ENCODE measurements around the gene MANF. TPM values are rescaled to one million over a fixed set of nuclear protein-coding genes. Genes with fewer than 3 reads are reported as not detected.

Gene MANF
- total RNA-seq, 5 donors from 2014 or later (not counting 1 experiment from before 2014, with no cell fraction given), result 36.4 to 71.9 (median 56.7) TPM

- POLR2A ChIA-PET, result no interaction called here
- peak overlapping the region; percentile 74 to 81 (median 75) for H3K4me3 Mint-ChIP-seq
- peaks cover 32% of the 10 kb centered on the region for H3K36me3 Mint-ChIP-seq
- peak overlapping the region; percentile 75 for H3K27ac ChIP-seq (ENCODE audit: low read length)
- H3K27me3 Mint-ChIP-seq, result no peaks in the 10 kb centered on the region
- ATAC-seq (replicated peaks in 1 of 4) (peak; percentile 22 to 34 (median 28)), DNase-seq (peak; percentile 18 to 77 (median 49))
- no peaks in the 10 kb centered on the region for H3K27me3 ChIP-seq (replicated peaks in 1 of 2; ENCODE audit: control insufficient read depth in 2 of 2, extremely low read depth in 1 of 2, insufficient read depth in 2 of 2, low read length in 1 of 2)
- H3K27ac Mint-ChIP-seq, result peak overlapping the region; percentile 82 to 83
- 4% methylated on average over 114 of the region's 115 CpGs for WGBS (ENCODE audit: insufficient coverage)
- H3K4me3 ChIP-seq (ENCODE audit: control insufficient read depth in 1 of 2, extremely low read depth in 1 of 2, low read length in 1 of 2), result peak overlapping the region; percentile 53 to 59
- H3K9me3 Mint-ChIP-seq, result no peaks in the 10 kb centered on the region
- peaks cover 55 to 77% (median 74%) of the 10 kb centered on the region in 3 donors for H3K4me1 Mint-ChIP-seq
- no peaks in the 10 kb centered on the region for H3K9me3 ChIP-seq
- peaks cover 16 to 72% of the 10 kb centered on the region in 2 experiments for H3K4me1 ChIP-seq (ENCODE audit: control insufficient read depth in 1 of 2, extremely low read depth in 1 of 2, insufficient read depth in 2 of 2, low read length in 2 of 2)
- peaks cover 8 to 70% of the 10 kb centered on the region in 2 donors for H3K36me3 ChIP-seq (ENCODE audit: control insufficient read depth in 2 of 2, extremely low read depth in 1 of 2, insufficient read depth in 1 of 2, low read length in 1 of 2)
- CTCF ChIA-PET, result interaction anchor here in 1 of 2 donors (0.8 kb wide), 1 partner anchor 955 kb away, joined by 3 read pairs; no protein-coding TSS in a partner anchor
Observed at GRCh38 chr3:51391566-51392354, 6.7 kb downstream of the MANF start.

- DNase-seq, result no peak
- Mint-ChIP-seq H3K4me3 (peak overlapping the region; percentile 74 to 81 (median 75)), H3K27ac (peak overlapping the region; percentile 52 to 73), H3K27me3 (no peaks in the 10 kb centered on the region), H3K4me1 (peaks cover 54 to 79% (median 72%) of the 10 kb centered on the region in 3 donors), H3K36me3 (peaks cover 30% of the 10 kb centered on the region), H3K9me3 (no peaks in the 10 kb centered on the region)
- no peaks in the 10 kb centered on the region for H3K27me3 ChIP-seq (replicated peaks in 1 of 2; ENCODE audit: control insufficient read depth in 2 of 2, extremely low read depth in 1 of 2, insufficient read depth in 2 of 2, low read length in 1 of 2)
- POLR2A ChIA-PET, result no interaction called here
- H3K36me3 ChIP-seq (ENCODE audit: control insufficient read depth in 2 of 2, extremely low read depth in 1 of 2, insufficient read depth in 1 of 2, low read length in 1 of 2), result peaks cover 14 to 75% of the 10 kb centered on the region in 2 donors
- peak overlapping the region; percentile 18 to 45 for H3K4me3 ChIP-seq (ENCODE audit: control insufficient read depth in 1 of 2, extremely low read depth in 1 of 2, low read length in 1 of 2)
- WGBS (ENCODE audit: insufficient coverage), result 95% methylated on average over 29 of the region's 42 CpGs
- ATAC-seq (replicated peaks in 1 of 4), result no peak
- CTCF ChIA-PET, result interaction anchor here (0.5 to 0.8 kb wide), 2 partner anchors 60 to 955 kb away, joined by 3 read pairs; no protein-coding TSS in a partner anchor
- peaks cover 16 to 64% of the 10 kb centered on the region in 2 experiments for H3K4me1 ChIP-seq (ENCODE audit: control insufficient read depth in 1 of 2, extremely low read depth in 1 of 2, insufficient read depth in 2 of 2, low read length in 2 of 2)
- H3K27ac ChIP-seq (ENCODE audit: low read length), result peak overlapping the region; percentile 56
- no peaks in the 10 kb centered on the region for H3K9me3 ChIP-seq
Observed at GRCh38 chr3:51392355-51393133, 7.5 kb downstream of the MANF start.

DNA sequence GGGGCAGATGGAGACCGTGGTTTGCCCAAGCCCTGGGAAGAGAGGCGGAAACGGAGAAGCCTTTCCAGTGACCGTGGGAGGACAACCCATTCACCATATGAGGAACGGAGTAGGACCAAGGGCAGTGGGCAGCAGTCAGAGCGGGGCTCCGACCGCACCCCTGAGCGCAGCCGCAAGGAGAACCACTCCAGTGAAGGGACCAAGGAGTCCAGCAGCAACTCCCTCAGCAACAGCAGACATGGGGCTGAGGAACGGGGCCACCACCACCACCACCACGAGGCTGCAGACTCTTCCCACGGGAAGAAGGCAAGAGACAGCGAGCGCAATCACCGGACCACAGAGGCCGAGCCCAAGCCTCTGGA lies 8.0 kb downstream of the MANF start:
- DNase-seq, result no peak
- ATAC-seq (replicated peaks in 1 of 4), result no peak
- peaks cover 14 to 78% of the 10 kb centered on the region in 2 donors for H3K36me3 ChIP-seq (ENCODE audit: control insufficient read depth in 2 of 2, extremely low read depth in 1 of 2, insufficient read depth in 1 of 2, low read length in 1 of 2)
- H3K4me1 ChIP-seq (ENCODE audit: control insufficient read depth in 1 of 2, extremely low read depth in 1 of 2, insufficient read depth in 2 of 2, low read length in 2 of 2), result peaks cover 14 to 63% of the 10 kb centered on the region in 2 experiments
- no peaks in the 10 kb centered on the region for H3K9me3 ChIP-seq
- H3K9me3 Mint-ChIP-seq, result no peaks in the 10 kb centered on the region
- H3K4me3 Mint-ChIP-seq, result peak overlapping the region; percentile 28 to 75 (median 74)
- peaks cover 48 to 74% (median 66%) of the 10 kb centered on the region in 3 donors for H3K4me1 Mint-ChIP-seq
- H3K27ac ChIP-seq (ENCODE audit: low read length), result no peak overlapping the region
- CTCF ChIA-PET, result interaction anchor here in 1 of 2 donors (0.5 kb wide), 1 partner anchor 59 kb away, joined by 3 read pairs; no protein-coding TSS in a partner anchor
- 97% methylated on average over 10 of the region's 17 CpGs for WGBS (ENCODE audit: insufficient coverage)
- no peaks in the 10 kb centered on the region for H3K27me3 Mint-ChIP-seq
- H3K36me3 Mint-ChIP-seq, result peaks cover 25% of the 10 kb centered on the region
- POLR2A ChIA-PET, result no interaction called here
- H3K27me3 ChIP-seq (replicated peaks in 1 of 2; ENCODE audit: control insufficient read depth in 2 of 2, extremely low read depth in 1 of 2, insufficient read depth in 2 of 2, low read length in 1 of 2), result no peaks in the 10 kb centered on the region
- no peak overlapping the region for H3K4me3 ChIP-seq (ENCODE audit: control insufficient read depth in 1 of 2, extremely low read depth in 1 of 2, low read length in 1 of 2)
- H3K27ac Mint-ChIP-seq, result peak overlapping the region; percentile 16 to 36

DNA sequence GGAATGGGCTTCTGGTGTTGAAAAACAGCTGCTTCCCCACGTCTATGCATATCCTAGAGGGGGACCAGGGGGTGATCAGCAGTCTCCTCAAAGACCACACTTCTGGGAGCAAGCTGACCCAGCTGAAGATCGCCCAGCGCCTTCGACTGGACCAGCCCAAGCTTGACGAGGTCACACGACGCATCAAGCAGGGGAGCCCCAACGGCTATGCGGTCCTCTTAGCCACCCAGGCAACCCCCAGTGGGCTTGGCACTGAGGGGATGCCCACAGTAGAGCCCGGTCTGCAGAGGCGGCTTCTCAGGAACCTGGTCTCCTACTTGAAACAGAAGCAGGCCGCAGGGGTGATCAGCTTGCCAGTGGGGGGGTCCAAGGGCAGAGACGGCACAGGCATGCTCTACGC lies 8.5 kb downstream of the MANF start:
- peaks cover 47 to 71% (median 63%) of the 10 kb centered on the region in 3 donors for H3K4me1 Mint-ChIP-seq
- Histone ChIP-seq H3K9me3 (no peaks in the 10 kb centered on the region), H3K4me1 (ENCODE audit: control insufficient read depth in 1 of 2, extremely low read depth in 1 of 2, insufficient read depth in 2 of 2, low read length in 2 of 2) (peaks cover 14 to 63% of the 10 kb centered on the region in 2 experiments), H3K4me3 (ENCODE audit: control insufficient read depth in 1 of 2, extremely low read depth in 1 of 2, low read length in 1 of 2) (no peak overlapping the region), H3K27me3 (replicated peaks in 1 of 2; ENCODE audit: control insufficient read depth in 2 of 2, extremely low read depth in 1 of 2, insufficient read depth in 2 of 2, low read length in 1 of 2) (no peaks in the 10 kb centered on the region), H3K36me3 (ENCODE audit: control insufficient read depth in 2 of 2, extremely low read depth in 1 of 2, insufficient read depth in 1 of 2, low read length in 1 of 2) (peaks cover 14 to 79% of the 10 kb centered on the region in 2 donors), H3K27ac (ENCODE audit: low read length) (no peak overlapping the region)
- ChIA-PET POLR2A (no interaction called here), CTCF (interaction anchor here (0.5 to 0.6 kb wide), 2 partner anchors 14 to 59 kb away, joined by 3 to 5 read pairs; no protein-coding TSS in a partner anchor)
- peak overlapping the region in 2 of 3 donors; percentile 28 to 74 for H3K4me3 Mint-ChIP-seq
- ATAC-seq (replicated peaks in 1 of 4) (no peak), DNase-seq (no peak)
- no peaks in the 10 kb centered on the region for H3K9me3 Mint-ChIP-seq
- peaks cover 27% of the 10 kb centered on the region for H3K36me3 Mint-ChIP-seq
- H3K27me3 Mint-ChIP-seq, result no peaks in the 10 kb centered on the region
- H3K27ac Mint-ChIP-seq, result no peak overlapping the region
- 90% methylated on average over 13 of the region's 14 CpGs for WGBS (ENCODE audit: insufficient coverage)

DNA sequence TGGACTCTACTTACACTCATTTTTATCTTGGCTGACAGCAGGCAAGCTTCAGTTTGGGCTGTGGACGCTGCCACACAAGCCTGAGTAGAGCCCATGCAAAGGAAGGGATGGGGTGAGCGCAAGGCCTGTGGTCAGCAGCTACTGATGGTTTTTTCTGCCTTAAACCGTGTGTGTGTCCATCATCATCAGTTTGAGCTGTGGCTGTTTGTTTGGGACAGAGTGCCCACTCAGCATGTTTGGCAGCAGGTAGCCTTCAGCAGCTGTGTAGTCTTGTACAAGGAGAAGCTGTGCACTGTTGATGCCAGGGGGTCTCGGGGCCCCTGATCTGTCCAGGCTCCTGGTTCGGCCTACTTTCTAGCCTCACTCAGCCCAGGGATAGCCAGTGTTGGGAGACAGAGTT lies 9.4 kb downstream of the MANF start:
- ATAC-seq (replicated peaks in 1 of 4), result no peak
- H3K4me1 ChIP-seq (ENCODE audit: control insufficient read depth in 1 of 2, extremely low read depth in 1 of 2, insufficient read depth in 2 of 2, low read length in 2 of 2), result peaks cover 14 to 55% of the 10 kb centered on the region in 2 experiments
- H3K9me3 ChIP-seq, result no peaks in the 10 kb centered on the region
- CTCF ChIA-PET, result no interaction called here
- peaks cover 41 to 65% (median 57%) of the 10 kb centered on the region in 3 donors for H3K4me1 Mint-ChIP-seq
- H3K27ac Mint-ChIP-seq, result peak overlapping the region; percentile 44 to 48
- 87% methylated on average over 5 of the region's 5 CpGs for WGBS (ENCODE audit: insufficient coverage)
- DNase-seq, result no peak
- no peaks in the 10 kb centered on the region for H3K27me3 ChIP-seq (replicated peaks in 1 of 2; ENCODE audit: control insufficient read depth in 2 of 2, extremely low read depth in 1 of 2, insufficient read depth in 2 of 2, low read length in 1 of 2)
- peaks cover 28% of the 10 kb centered on the region for H3K36me3 Mint-ChIP-seq
- no peak overlapping the region for H3K27ac ChIP-seq (ENCODE audit: low read length)
- peaks cover 18 to 79% of the 10 kb centered on the region in 2 donors for H3K36me3 ChIP-seq (ENCODE audit: control insufficient read depth in 2 of 2, extremely low read depth in 1 of 2, insufficient read depth in 1 of 2, low read length in 1 of 2)
- no peak overlapping the region for H3K4me3 ChIP-seq (ENCODE audit: control insufficient read depth in 1 of 2, extremely low read depth in 1 of 2, low read length in 1 of 2)
- H3K9me3 Mint-ChIP-seq, result no peaks in the 10 kb centered on the region
- POLR2A ChIA-PET, result no interaction called here
- H3K4me3 Mint-ChIP-seq, result peak overlapping the region; percentile 18 to 74 (median 28)
- no peaks in the 10 kb centered on the region for H3K27me3 Mint-ChIP-seq

Data from T-cell (primary cell).